GM21619 (cell line): Measurements from ENCODE around the gene RASSF8.

Experiments
- ATAC-seq: cut with Tn5 transposase; IDR thresholded peaks from one replicate; pipeline ENCODE4 v1.9.1; 2021; ENCODE audit not compliant: unreplicated experiment

Gene RASSF8

GRCh38 chr12:25960143-25960542, 1.7 kb downstream of the RASSF8 start:
- no peak for ATAC-seq

DNA sequence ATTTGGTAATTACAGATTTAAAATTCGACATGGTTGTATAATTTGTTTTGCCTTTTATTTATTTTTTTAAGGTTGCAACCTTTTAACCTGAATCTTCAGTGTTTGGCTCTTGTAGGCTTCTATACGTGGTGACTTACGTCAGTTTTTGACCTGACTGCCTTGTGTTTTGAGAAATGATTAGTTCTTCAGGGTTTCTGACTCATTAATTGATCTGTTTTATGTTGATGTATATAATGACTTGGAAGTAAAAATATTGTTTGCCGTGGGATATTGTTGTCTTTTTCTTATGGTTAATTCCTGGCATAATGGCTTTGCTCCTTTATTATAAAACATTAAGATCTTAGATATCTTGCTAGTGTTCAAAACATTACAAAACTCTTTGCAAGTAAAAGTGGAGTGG, 2.5 kb downstream of the RASSF8 start:
- ATAC-seq: no peak

DNA sequence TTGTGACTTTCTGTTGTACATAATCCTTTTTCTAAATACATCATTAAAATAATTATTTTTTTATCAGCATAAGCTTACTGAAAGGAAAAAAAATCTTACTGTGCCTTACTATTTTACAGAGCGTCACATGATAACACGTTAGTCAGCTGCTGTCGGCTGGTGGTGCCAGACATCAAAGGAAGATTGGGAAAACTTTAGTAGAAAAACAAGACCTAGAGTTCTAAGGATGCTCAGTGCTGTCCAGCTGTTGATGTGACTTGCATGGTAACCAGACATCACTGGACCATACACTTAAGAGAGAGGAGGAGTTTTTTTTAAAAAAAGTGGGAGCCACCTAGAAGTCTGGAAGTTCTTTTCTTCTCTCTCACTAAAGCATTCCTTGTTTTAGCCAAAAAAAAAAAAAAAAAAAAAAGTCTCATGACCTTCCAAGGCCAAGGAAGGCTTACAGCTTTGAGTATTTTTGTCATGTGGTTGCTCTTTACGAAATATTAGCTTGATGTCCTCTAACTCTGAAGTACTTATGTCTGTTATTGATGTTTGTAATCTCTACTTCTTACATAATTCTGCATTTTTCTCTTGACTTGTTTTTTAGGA, 4.5 kb downstream of the RASSF8 start:
- ATAC-seq: no peak

DNA sequence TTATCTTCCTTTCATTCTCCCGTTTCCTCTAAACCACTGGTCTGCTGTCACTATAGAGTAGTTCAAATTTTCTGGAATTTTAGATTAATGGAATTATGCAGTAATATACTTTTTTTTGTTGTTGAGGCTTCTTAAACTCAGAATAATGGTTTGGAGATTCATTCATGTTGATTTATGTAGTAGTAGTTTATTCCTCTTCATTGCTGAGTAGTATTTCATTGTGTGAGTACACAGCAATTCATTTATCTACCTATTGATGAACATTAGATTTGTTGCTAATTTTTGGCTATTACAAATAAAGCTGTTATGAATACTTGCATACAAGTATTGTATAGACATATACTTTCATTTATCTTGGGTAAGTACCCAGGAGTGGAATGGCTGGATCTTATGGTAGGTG, 7.2 kb downstream of the RASSF8 start:
- no peak for ATAC-seq

DNA sequence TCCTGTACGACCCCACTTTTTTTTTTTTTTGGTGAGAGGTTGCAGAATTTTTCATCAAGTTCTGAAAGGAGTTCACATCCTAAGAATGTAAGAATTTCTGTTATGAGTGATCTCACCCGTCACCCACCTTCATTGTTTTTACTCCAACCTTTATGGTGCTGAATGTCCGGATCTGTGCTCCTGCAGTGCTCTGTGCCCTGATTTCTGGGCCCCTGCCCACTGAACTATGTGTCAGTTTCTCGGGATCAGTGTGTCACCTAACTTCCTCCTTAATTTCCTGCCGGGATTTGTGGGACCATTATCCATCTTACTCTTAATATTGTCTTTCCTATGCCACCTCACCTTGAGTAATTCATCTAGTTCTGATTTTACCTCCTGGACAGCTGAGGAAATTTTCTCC, 11.6 kb downstream of the RASSF8 start:
- no peak for ATAC-seq

DNA sequence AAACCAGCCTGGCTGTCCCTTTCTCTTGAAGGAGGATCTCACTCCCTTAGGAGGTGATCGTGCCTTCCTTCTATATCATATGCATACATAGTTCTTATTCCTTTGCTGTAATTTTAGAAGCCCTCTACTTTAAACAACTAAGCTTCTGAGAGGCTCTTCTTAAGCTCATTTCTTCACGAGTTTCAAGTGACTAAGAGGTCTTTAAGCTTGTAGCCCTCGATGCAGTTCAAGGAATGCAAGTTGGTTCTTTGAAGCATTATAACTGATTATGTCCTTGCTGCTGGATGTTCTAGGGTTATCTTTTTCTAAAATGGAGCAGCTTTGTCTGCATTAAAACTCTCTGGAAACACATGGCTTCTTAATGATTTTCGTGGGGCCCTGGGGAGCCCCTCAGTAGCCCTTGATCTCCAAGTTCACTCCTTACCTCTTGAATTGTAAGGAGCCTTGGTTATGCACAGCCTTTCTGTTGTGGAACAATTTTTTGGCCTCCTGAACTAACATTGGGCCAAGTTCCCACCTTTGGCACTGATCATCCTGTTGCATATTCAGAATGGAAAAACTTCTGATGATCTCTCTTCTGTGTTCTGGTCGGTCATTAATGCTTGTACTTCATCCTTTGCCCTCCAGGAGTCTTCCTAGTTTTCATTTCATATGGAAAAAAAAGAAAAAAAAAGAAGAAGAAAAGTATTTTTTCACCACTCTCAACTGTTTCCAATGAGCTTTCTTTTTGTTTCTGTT, 12.6 kb downstream of the RASSF8 start:
- no peak for ATAC-seq

DNA sequence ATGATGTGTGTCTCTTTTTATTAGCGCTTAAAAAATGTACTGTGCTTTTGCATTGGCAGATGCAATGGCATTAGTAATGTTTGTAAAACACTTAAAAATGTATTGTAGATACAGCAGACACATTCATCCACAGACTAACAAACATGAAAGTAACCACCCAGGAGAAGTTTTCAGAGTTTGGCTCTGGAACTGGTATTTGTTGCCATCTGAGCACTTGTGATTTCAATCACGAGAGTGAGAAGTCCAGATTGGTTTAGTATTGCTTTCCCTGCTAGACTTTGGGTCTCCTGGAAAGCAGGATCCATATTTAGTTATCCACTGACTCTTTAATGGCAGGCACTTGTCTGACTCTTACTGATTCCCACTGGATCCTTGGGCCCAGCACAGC, 13.2 kb downstream of the RASSF8 start:
- no peak for ATAC-seq

DNA sequence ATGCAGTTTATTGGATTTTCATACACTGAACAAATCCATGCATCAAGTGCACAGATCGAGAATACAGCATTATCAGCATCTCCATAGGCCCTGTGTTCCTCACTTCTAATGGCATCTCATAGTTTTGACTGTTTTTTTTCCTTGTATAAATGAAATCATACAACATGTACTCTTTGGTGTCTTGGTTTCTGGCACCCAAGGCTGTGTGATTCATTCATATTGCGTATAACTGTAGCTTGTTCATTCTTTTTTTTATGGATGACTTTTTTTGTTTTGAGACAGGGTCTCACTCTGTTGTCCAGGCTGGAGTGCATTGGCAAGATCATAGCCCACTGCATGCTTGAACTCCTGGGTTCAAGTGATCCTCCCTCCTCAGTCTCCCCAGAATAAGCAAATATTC, 14.3 kb downstream of the RASSF8 start:
- ATAC-seq: no peak

- no peak for ATAC-seq
These were observed 16.7 kb downstream of the RASSF8 start for GRCh38 chr12:25975179-25975578.

DNA sequence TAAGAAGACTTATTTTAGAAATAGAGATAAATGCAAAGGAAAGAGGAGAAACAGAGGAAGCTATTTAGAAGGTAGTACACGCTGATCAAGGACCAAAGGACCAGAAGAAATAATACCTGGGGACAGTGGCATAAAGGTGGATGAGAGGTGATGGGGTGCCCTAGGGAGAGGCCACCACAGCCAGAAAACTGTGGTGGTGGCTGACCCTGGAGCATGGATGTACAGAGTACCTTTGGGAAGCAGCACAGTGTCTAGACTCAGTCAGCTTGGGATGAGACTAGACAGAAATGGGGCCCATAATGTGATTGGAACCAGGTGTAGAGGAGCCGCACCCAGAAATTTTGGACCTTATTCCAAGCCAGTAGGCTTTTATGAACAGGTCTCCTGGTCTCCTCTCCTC, 17.2 kb downstream of the RASSF8 start:
- ATAC-seq: no peak

DNA sequence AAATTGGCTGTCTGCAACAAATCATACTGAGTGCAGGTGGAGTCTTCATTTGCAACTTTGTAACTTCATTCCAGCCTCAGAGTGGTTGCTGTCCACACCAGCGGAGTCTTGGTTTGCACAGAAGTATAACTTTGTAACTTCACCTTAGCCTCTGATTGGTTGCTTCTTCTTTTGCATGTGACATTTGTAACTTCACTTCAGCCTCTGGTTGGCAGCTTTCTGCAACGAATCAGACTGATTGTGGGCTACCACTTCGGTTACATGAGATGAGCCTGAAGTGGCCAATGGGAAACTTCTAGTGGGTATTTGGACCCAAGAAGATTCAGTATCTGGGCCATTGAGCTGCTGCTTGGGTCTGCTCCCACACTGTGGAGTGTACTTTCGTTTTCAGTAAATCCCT, 17.8 kb downstream of the RASSF8 start:
- ATAC-seq: no peak

DNA sequence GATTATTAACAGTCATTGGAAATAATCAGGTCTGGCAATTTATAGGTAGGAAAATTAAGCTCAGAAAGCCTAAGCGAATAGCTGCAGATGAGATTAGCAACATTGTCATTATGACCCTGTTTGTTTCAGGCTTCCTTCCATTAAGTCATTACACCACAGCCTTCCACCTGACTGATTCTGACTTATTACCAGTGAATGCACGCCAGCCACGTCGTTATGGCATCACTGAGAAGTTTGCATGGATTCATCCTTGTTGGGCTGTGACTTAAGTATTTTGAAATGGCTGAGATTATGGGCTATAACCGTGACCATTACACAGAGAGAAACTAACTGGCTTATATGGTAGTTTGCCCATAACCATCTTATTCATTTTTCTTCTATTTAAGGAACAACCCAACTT, 18.6 kb downstream of the RASSF8 start:
- no peak for ATAC-seq

DNA sequence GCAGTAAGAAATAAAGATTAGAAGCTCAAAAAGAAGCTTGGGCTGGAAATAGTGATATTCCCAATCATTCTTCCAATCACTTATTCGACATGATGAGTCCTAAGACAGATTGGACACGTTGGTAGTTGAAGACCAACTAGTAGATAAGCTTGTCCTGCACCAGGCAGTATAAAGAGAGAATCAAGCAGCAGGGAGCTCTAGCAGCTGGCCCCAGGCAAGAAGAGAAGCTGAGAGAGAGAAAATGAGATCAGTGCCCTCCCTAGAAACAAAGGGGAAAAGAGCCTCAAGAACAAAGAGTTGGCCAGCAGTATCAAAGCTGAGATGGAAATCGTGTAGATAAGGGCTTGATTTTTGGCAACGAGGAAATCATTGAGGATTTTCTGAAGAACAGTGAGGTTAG, 20.6 kb downstream of the RASSF8 start:
- no peak for ATAC-seq

- no peak for ATAC-seq
These were observed 21.1 kb downstream of the RASSF8 start for GRCh38 chr12:25979563-25979962.

GRCh38 chr12:25980035-25980434, 21.6 kb downstream of the RASSF8 start:
- ATAC-seq: no peak

DNA sequence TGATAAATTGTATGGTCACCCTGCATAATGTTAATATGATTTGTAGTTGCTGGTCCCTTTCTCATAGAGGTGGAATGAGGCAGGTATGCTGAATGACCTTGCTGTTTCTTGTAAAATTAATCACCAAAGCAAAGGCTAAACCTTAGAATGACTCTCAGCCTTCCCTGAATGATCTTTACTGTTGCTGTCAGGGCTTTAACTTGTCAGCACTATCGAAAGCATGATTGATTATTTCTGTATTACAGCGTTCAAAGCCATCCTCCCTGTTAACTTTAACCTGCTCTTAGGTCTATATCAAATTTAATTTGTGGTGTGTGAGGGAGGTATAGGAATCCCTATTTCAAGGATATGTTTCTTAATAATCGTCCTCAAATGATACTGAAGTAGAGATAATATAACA, 23.1 kb downstream of the RASSF8 start:
- no peak for ATAC-seq

GRCh38 chr12:25982416-25982815, 23.9 kb downstream of the RASSF8 start:
- no peak for ATAC-seq

DNA sequence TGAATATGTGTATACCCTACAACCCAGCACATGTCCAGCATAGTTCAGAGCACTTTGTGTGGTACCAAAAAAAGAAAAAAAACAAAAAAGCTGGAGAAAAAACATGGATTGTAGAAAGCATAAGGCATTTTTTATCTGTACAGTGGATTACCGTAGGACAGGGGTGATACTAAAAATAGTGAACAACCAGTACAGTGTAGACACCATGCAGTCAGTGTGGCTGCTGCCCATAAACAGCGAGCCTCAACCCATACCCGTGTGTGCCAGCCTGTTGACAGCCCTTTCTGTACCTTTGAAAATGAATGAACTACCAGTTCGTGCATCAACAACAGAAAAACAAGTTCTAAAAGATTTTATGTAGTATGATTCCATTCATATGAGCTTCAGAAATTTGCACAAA, 25.1 kb downstream of the RASSF8 start:
- no peak for ATAC-seq

DNA sequence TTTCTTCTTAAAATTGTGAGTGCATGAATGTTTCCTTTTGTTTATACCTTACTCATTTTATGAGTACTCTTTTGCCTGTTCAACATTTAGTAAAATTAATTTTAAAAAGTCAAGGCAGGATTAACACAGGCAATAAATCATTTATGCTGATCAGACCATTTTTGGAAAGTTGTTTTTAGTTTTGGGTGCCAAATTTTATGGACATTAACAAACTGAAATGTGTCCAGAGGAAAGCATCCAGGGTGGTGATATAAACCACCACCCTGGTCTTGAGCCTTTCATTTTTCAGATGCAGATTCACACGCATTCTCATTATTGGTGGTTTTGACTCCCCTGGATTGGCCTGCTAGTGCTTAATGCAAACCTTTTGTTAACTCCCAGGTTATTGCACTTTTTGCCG, 26.3 kb downstream of the RASSF8 start:
- ATAC-seq: no peak

DNA sequence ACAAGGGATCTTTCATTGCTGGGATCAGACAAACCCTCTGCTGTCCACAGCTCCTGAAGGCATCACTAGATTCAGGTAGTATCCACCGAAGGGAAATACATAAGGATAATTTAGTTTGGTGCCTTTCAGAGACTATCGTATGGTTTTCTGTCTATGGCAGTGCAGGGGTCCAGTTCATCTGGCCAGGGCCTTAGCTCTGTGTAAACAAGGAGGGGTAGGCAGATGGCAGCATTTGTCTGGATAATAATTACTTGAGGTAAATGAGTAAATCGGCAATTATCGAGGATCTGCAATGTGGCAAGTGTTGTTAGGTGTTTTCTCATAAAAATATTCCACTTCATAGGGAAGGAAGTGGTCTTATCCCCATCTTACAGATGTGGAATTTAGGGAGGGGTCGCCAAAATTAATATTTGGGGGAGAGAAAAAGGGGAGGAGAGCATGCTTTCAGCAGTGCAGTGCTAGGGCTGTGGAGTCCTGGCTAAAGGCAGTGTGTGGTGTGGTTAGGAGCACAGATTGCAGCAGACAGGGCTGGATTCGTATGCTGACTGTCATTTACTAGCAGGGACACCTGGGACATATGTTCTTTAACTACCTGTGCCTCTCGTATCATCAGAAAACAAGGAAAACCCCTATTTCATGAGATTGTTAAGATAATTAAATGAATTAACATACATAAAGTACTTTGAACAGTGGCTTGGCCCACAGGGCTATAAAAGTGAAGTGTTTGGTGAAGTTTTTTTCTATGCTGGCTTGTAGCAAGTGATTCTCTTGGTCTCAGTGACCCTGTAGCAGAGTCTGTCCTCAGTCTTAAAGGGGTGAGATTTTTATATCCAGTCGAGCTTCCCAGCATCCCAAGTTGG, 27.1 kb downstream of the RASSF8 start:
- no peak for ATAC-seq

DNA sequence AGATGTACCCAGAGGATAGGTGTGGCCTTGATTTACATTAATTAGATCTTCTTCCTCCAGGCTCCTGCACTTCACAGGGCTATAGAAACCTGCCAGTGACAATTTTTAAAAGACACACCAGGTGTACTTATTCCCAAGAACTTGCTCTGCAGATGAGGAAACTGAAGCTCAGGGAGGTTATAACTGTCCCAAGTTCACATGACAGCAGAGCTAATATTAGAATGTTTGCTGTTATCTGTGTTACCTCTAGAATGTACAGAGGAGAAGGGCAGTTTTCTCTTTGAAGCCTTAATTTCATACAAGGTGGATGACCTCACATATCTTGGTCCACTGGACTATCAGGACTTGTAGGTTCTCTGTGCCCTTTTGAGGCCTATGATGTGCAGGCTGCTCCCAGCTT, 27.7 kb downstream of the RASSF8 start:
- ATAC-seq: no peak

DNA sequence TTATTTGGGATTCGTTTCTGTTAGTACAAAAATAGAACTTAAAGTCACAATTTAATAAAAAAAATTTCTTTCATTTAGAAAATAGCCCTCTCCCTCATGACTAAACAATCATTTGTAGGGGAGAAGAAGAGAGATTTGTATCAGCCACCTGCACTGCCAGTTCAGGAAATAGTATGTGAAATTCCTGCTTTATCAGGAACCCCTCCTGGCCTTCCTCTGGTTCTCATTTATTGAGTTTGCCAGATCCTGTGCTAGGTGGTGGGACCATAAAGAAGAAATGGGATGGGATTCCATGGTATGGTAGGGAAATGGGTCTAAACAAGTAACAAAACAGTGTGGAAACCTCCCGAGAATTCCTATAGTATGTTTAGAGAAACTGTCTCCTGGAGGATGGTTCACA, 30.0 kb downstream of the RASSF8 start:
- no peak for ATAC-seq
